Right lobe of liver (tissue), 4 donors: ENCODE data around the gene HNRNPA3.

ENCODE experiments used
- CTCF ChIP-seq, 4 donors: fragments of 200-600 bp in 3 of 4; fragments of 450-650 bp in 1 of 4; IDR thresholded peaks; one replicate each; pipeline versions ENCODE4 v1.5.1 to v1.8.0; 2016 to 2022; ENCODE audit warnings: antibody characterized with exemption in 4 of 4, mild to moderate bottlenecking in 2 of 4
- POLR2A ChIP-seq: fragments of 450-650 bp; IDR thresholded peaks from one replicate; pipeline ENCODE4 v1.6.1; 2017; ENCODE audit warnings: antibody characterized with exemption, mild to moderate bottlenecking
- donor health status: DM: no; HTN: no; CAD: no.
- donor health status: DM: no; HTN: no; CAD: no.
- donor health status: DM: no; HTN: yes; CAD: no.

DNA sequence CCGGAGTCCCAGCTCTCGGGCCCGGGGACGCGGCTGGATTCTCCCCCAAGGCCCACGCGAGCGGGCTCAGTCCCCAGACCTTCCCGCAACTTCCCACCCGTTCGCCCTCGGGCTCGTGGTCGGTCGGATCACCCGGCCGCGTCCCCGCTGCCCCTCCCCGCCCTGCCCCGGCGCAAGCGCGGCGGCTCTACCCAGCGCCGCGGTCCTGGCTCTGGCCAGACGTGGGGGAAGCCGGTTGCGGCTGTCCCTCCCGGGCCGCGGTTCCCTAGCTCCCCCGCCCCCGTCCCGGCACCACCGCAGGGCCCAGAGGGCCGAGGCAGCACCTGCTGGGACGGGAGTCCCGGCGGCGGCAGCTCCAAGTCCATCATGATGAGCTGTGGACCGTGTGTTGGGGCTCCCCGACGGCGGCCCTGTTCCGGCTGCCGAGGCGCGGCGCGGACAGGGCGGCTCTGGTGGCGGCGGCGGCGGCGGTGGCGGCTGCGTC, 51.7 kb downstream of the HNRNPA3 start:
- TF ChIP-seq CTCF (IDR thresholded peaks at IDR 0.05) (no peak), POLR2A (no peak)
